Astrocyte of the spinal cord (primary cell): ENCODE data around the gene CASKIN1.
A peak's percentile ranks its signal among the peaks of the same experiment; 100 is the strongest.

Experiments
- DNase-seq: peaks from one replicate; pipeline ENCODE4 v3.0.0; 2011; ENCODE audit warnings: low read depth, low spot score
- H3K4me3 ChIP-seq: 2 replicates; pipeline ENCODE4 v1.5.1; 2011; ENCODE audit warnings: low read depth, mild to moderate bottlenecking, low read length, moderate library complexity
- in situ Hi-C: cut with HindIII; loops from 2 replicates; pipeline ENCODE4 v1.10.0; 2017; ENCODE audit warnings: low sequenced_read_pairs
- TF ChIP-seq, protein P1 (sequence below): IDR thresholded peaks from 2 replicates; pipeline ENCODE4 v1.5.1; 2012; ENCODE audit warnings: low read depth, mild to moderate bottlenecking, low read length, inconsistent platforms

CASKIN1 gene

DNA sequence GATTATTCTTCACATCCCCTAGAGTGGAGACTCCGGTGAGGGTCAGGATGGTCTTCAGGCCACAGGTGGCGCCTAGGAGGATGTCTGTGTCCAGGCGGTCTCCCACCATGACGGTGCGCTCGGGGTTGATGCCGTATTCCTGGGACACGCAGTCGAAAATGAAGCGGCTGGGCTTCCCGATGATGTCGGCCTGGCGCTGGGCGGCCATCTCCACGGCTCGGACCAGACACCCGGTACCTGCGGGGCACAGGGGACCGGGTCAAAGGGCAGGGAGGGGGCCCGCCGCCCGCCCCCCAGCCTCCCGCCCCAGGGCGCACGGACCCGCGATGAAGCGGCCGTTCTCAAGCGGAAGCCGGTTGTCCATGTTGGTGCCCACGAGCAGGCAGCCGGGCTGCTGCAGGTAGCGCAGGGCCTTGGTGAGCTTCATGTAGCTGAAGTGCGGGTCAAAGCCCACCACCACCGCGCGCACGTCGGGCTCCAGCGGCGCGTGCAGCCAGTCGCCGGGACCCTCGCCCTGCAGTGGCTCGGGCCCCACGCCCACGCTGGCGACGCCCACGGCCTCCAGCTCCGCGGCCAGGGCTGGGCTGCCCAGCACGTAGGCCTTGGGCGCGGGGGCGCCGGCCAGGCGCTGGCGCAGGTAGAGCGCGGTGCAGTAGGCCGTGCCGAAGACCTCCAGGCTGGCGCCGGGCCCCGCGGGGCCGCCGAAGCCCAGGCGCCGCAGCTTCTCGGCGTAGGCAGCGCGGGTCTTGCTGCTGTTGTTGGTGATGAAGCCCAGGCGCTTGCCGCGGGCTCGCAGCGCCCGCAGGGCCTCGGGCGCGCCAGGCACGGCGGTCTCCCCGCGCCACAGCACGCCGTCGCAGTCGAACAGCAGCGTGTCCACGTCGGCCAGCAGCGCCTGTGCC lies 17.7 kb upstream of the CASKIN1 start:
- TF ChIP-seq, protein P1, sequence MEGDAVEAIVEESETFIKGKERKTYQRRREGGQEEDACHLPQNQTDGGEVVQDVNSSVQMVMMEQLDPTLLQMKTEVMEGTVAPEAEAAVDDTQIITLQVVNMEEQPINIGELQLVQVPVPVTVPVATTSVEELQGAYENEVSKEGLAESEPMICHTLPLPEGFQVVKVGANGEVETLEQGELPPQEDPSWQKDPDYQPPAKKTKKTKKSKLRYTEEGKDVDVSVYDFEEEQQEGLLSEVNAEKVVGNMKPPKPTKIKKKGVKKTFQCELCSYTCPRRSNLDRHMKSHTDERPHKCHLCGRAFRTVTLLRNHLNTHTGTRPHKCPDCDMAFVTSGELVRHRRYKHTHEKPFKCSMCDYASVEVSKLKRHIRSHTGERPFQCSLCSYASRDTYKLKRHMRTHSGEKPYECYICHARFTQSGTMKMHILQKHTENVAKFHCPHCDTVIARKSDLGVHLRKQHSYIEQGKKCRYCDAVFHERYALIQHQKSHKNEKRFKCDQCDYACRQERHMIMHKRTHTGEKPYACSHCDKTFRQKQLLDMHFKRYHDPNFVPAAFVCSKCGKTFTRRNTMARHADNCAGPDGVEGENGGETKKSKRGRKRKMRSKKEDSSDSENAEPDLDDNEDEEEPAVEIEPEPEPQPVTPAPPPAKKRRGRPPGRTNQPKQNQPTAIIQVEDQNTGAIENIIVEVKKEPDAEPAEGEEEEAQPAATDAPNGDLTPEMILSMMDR = no peak
- DNase-seq = no peak
- in situ Hi-C loops = no loop called here
- H3K4me3 ChIP-seq = peak overlapping the region; percentile 54

DNA sequence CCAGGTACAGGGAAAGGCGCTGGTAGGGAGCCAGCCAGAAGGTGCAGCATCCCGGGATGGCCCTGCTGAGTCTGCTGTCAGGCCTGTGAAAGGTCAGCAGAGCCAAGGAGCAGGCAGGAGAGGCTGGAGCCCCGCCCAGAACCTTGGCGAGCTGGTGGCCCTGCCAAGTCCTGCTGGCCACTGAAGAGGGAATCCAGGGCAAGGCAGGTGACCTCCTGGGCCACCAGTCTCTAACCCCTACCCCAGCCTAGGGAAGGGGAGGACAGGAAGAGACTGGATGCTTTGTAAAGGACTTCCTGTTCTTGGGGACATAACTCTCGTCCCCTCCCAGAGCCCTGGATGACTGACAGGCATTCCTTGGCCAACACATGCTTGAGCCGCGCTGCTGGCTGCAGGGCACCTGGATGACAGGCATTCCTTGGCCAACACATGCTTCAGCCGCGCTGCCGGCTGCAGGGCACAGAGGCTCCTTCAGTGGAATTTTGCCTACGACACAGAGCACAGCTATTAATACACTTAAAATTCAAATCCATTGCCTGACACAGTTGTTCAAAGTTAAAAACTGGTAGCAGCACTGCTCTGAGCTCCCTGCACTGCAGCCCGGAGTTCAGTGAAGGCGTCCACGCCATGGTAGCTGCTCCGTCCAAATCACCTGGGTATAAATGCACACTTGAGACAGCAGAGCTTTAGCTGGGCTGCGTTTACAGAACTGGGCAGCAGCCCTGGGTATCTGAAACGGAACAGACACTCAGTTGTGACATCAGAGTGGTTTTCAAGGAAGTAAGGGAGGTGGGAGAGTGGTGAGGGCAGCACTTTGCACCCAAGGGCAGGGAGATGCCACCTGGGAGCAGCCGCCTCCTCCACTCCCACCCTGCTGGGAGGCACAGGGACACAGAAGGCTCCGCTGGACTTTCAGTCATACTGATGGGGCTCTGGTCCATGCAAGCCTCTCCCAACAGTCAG lies 16.2 kb upstream of the CASKIN1 start:
- H3K4me3 ChIP-seq = peak overlapping the region; percentile 54
- in situ Hi-C loops = no loop called here

DNA sequence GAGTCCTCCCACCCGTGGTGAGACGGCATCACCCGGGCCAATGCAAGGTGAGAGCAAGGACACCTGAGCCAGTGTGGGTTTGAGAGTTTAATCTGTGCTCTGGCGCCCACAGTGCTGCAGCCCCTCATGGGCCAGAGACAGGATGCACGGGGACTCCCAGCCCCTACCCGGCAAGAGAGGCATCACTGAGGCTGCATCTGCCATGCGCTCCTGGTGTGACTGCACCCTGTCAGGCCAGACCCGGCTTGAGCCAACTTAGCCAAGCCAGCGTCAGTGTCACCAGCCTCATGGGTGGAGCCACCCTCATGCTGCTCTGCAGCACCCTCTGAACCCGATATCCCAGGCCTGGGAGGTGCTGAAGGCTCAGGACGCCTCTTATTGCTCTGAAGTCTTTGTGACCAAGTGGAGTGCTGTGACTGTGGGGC lies 15.5 kb upstream of the CASKIN1 start:
- DNase-seq = no peak
- TF ChIP-seq, protein P1 = no peak
- no peak overlapping the region for H3K4me3 ChIP-seq
- in situ Hi-C loops = no loop called here

More for the DNA sequence above, 16.2 kb upstream of the CASKIN1 start:
- DNase-seq = no peak
- TF ChIP-seq, protein P1 = no peak

DNA sequence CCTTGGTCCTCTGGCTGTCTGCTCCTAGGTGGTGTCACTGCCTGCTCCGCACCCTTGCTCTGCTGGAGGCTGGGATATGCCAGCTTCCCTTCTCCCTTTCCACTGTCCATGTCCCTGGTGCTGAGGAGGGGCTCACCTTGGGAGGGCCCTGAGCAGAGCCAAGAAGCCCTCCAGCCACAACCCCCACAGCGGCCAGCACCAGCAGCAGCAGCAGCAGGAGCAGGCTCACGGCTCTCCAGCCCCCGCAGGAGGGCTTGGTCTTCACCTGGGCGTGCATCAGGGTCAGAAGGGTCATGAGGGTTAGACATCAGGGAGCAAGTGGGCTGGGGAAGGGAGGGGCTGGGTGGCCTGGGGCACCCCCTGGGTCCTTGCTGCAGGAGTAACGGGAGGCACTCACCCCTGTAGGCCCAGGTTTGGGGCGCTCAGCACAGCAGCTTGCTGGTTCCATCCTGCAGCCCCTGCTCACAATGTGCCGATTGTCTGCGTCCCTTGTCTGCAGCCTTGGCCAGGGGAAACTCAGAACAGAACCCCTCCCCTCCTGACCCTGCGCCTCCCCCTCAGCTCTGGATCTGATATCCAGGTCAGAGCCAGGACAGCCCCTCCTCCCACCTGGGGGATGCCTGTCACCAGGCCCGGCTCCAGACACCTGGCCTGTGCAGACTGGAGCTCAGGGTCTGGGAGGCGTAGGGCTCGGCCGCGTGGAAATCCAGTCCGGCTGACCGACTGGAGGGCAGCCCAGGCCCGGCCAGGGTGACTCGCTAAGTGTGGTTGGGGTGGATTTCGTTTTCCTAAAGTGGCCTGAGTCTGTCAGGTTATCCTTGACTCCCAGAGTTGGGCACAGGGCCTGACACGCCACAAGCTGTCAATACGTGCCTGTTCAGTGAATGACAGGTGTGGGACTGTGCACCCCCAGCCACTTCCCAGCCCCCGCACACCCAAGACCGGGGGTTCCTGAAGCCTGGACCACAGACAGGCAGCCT lies 14.3 kb upstream of the CASKIN1 start, which contains the start of gene BRICD5:
Gene BRICD5, minus strand, starts transcription at position 478 of the 980 bp plus-strand sequence. Its CDS starts 30 bp downstream, at position 448.
- in situ Hi-C loops = no loop called here
- no peak within 1 kb of the TSS for H3K4me3 ChIP-seq
- TF ChIP-seq, protein P1 = no peak
- DNase-seq = no peak

DNA sequence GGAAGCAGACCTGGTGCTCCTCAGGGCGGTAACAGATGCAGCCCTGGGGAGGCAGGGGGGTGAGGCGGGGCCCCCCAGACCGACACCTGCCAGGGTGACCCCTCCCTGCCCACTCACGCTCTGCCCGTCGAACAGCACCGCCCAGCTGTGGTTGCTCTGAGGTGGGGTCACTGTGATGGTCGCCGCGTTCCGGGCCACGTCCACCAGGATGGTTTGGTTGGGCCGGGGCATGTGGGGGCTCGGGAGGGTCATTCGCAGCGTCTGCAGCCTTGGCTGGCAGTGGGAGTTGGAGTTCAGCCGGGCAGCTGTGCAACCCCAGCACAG lies 13.6 kb upstream of the CASKIN1 start:
- DNase-seq = no peak
- TF ChIP-seq, protein P1 = no peak
- no peak overlapping the region for H3K4me3 ChIP-seq
- in situ Hi-C loops = no loop called here
